ENCODE measurements around the gene BLID.

DNA sequence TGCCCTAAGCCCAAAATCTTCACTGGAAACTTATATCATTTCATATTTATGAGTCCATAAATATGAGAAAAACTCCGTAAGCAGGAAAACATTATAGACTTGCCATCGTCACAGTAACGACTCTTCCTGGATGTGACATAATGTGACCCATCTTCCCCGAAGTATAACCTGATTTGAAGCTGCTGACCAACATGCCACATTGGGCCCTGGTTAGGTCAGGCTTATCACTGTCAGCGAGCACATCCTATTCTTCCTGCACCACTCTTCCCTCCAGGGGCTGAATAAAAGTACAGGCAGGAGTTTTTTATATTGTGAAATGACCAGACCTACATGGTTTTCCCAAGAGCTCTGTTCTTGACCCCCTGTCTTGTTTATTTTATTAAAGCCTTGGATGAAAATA is 12.1 kb upstream of the BLID start:
- TF ChIP-seq EZH2 (IDR thresholded peaks at IDR 0.05; ENCODE audit: low read length, unreplicated experiment) (no peak), EZH2phosphoT487 (IDR thresholded peaks at IDR 0.05; ENCODE audit: borderline replicate concordance, low read length) (no peak)
- TF ChIP-seq, protein P1, sequence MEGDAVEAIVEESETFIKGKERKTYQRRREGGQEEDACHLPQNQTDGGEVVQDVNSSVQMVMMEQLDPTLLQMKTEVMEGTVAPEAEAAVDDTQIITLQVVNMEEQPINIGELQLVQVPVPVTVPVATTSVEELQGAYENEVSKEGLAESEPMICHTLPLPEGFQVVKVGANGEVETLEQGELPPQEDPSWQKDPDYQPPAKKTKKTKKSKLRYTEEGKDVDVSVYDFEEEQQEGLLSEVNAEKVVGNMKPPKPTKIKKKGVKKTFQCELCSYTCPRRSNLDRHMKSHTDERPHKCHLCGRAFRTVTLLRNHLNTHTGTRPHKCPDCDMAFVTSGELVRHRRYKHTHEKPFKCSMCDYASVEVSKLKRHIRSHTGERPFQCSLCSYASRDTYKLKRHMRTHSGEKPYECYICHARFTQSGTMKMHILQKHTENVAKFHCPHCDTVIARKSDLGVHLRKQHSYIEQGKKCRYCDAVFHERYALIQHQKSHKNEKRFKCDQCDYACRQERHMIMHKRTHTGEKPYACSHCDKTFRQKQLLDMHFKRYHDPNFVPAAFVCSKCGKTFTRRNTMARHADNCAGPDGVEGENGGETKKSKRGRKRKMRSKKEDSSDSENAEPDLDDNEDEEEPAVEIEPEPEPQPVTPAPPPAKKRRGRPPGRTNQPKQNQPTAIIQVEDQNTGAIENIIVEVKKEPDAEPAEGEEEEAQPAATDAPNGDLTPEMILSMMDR (conservative IDR thresholded peaks at IDR 0.05; ENCODE audit: low read depth, low read length): no peak

All from PC-3 (cell line).